ENCODE data around the gene ZNF674. TPM values are rescaled to one million over a fixed set of nuclear protein-coding genes. Genes with fewer than 3 reads are reported as not detected.

ZNF674 gene
- 2.2 to 3.5 TPM (median 2.8 TPM) in 5 replicates for total RNA-seq (2022; extraction: Qiagen RNA extraction)

GRCh38 chrX:46545111-46546005 lies at the start of gene ZNF674:
Gene ZNF674, minus strand, starts transcription at chrX:46545421. Its CDS starts 3,334 bp downstream, at chrX:46542087.

GRCh38 chrX:46573331-46573891 lies 28.2 kb upstream of the ZNF674 start, which contains the start of gene CHST7:
Gene CHST7, plus strand, starts transcription at chrX:46573765. Its CDS starts 167 bp downstream, at chrX:46573932.

Other genes with a start within 250 kb of the ZNF674 start
- 25.0 to 49.0 TPM (median 38.9 TPM) in 5 replicates for gene CHST7, start 28.3 kb upstream of the ZNF674 start, total RNA-seq (2022; extraction: Qiagen RNA extraction)
- gene SLC9A7, start 213.7 kb upstream of the ZNF674 start, total RNA-seq (2022; extraction: Qiagen RNA extraction) = 8.8 to 13.3 TPM (median 9.8 TPM) in 5 replicates

Data from A549 treated with Hydrocortisone at 1 μM for 4 hours (cell line).